Esophagus squamous epithelium (tissue), 5 donors: ENCODE data around the gene LGI1. TPM values are rescaled to one million over a fixed set of nuclear protein-coding genes. Genes with fewer than 3 reads are reported as not detected.

ENCODE experiments used
- DNase-seq: peaks from one replicate; lab custom pipeline; 2025; lab: John Stamatoyannopoulos, UW
- H3K27ac ChIP-seq, 4 donors: fragments of 200-600 bp; sonication (generic); one replicate each; pipeline ENCODE4 v1.5.1; 2016 to 2019; ENCODE audit warnings: mild to moderate bottlenecking in 1 of 4
- H3K27me3 ChIP-seq, 4 donors: fragments of 200-600 bp; sonication (generic); 1 replicate in 3 of 4; 2 replicates in 1 of 4; pipeline versions ENCODE4 v1.5.1 to v1.6.0; 2017 to 2021; ENCODE audit warnings: antibody characterized with exemption in 1 of 4
- H3K36me3 ChIP-seq, 3 donors: fragments of 200-600 bp; sonication (generic); one replicate each; pipeline ENCODE4 v1.5.1; 2016 to 2019
- H3K4me1 ChIP-seq, 3 donors: fragments of 200-600 bp; sonication (generic); one replicate each; pipeline ENCODE4 v1.5.1; 2017 to 2019
- H3K4me3 ChIP-seq, 4 donors: fragments of 200-600 bp; sonication (generic); 1 replicate in 3 of 4; 2 replicates in 1 of 4; pipeline ENCODE4 v1.5.1; 2016 to 2019; ENCODE audit warnings: mild to moderate bottlenecking in 2 of 4, moderate library complexity in 1 of 4
- H3K9me3 ChIP-seq, 3 donors: fragments of 200-600 bp; sonication (generic); one replicate each; pipeline ENCODE4 v1.5.1; 2016 to 2019
- CTCF ChIP-seq, 6 experiments: fragments of 450-650 bp in 4 of 6; fragments of 200-600 bp in 2 of 6; sonication (generic) in 2 of 6; IDR thresholded peaks; one replicate each; pipeline ENCODE4 v1.5.1; 2016 to 2019; ENCODE audit warnings: antibody characterized with exemption in 6 of 6, mild to moderate bottlenecking in 4 of 6, moderate library complexity in 4 of 6
- POLR2A ChIP-seq, 4 donors: fragments of 450-650 bp; IDR thresholded peaks; one replicate each; pipeline ENCODE4 v1.6.1; 2017; ENCODE audit warnings: antibody characterized with exemption in 4 of 4, mild to moderate bottlenecking in 4 of 4, moderate library complexity in 3 of 4
- WGBS, 2 donors: methylation state at CpG; one replicate each; pipeline ENCODE4 v1.1.5; 2018; 5-methylcytosine and 5-hydroxymethylcytosine counted together
- intact Hi-C: fragments of 100-400 bp; cut with DNase I; formaldehyde crosslinking; loops from one replicate; pipeline ENCODE4 v1.15.0; 2022
- total RNA-seq, 4 donors: library from RNA; depleted of rRNA; stranded (reverse); fragments of >200 nt; gene quantifications; one replicate each; pipeline ENCODE4 v1.1.0, GENCODE V29; 2016
- donor health status: DM: yes; HTN: yes; CAD: no.

The LGI1 gene
- total RNA-seq, 4 donors from 2014 or later, result 0.41 to 2.9 TPM; not detected in 2

- Histone ChIP-seq H3K36me3 (no peaks in the 10 kb centered on the region), H3K9me3 (no peaks in the 10 kb centered on the region), H3K4me3 (no peak overlapping the region), H3K4me1 (peaks cover 0 to 12% (median 0%) of the 10 kb centered on the region in 3 donors), H3K27me3 (peaks cover 0 to 43% (median 0%) of the 10 kb centered on the region in 4 donors), H3K27ac (no peak overlapping the region)
- intact Hi-C loops, result no loop called here
- WGBS, 2 donors, result 56 to 82% methylated on average over 1 of the region's 1 CpG
- no peak for DNase-seq
- TF ChIP-seq POLR2A (IDR thresholded peaks at IDR 0.05) (no peak), CTCF (IDR thresholded peaks at IDR 0.05) (no peak)
These were observed 55.1 kb downstream of the LGI1 start for GRCh38 chr10:93812659-93813338.

DNA sequence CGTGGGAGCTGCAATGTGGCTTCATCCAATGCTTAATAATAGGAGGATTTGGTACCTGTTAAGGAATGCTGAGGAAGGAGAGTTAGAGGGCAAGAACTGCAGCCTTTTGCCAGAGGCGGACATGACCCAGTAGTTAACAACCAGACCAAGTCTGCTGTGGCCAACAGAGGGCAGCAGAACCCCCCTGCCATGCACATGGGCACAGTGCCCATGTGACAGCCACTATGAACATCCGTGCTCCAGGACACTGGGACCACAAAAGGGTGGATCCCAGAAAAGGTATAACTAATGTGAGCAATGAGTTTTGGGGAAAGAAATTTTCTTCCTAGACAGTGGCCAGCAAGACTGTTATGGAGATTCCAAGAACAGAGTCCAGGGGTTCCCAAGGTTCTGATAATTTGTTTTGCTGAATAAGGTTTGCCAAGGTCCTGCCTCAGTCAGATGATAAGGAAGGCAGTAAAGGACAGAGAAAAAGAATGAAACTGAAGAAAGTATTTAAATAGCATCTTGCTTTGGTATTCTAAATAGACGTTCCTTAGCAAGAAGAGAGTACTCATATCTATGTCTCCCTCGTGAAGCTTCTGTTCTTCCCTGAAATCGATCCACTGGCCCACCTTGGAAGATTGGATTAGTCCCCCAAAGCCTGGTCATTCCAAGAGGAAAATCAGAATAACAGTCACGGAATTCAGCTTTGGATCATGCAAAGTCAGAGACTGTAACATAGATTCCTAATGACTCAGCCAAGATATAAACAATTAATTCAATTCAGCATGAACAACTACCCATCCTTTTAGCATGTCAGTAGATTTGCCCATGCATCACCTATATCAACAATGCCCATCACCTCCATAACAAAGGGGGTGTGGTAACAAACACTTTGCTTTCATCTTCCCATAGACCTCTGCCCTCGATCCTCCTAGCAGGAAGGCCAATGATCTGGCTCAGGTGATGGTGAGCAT is 56.0 kb downstream of the LGI1 start:
- H3K27me3 ChIP-seq, result peaks cover 0 to 40% (median 0%) of the 10 kb centered on the region in 4 donors
- H3K4me1 ChIP-seq, result peaks cover 0 to 12% (median 0%) of the 10 kb centered on the region in 3 donors
- no peak overlapping the region for H3K27ac ChIP-seq
- DNase-seq, result no peak
- TF ChIP-seq CTCF (IDR thresholded peaks at IDR 0.05) (peak in 5 of 6 experiments; percentile 17 to 52 (median 31)), POLR2A (IDR thresholded peaks at IDR 0.05) (no peak)
- 42 to 58% methylated on average over 8 of the region's 8 CpGs for WGBS, 2 donors
- H3K9me3 ChIP-seq, result no peaks in the 10 kb centered on the region
- intact Hi-C loops, result no loop called here
- H3K36me3 ChIP-seq, result no peaks in the 10 kb centered on the region
- H3K4me3 ChIP-seq, result no peak overlapping the region

DNA sequence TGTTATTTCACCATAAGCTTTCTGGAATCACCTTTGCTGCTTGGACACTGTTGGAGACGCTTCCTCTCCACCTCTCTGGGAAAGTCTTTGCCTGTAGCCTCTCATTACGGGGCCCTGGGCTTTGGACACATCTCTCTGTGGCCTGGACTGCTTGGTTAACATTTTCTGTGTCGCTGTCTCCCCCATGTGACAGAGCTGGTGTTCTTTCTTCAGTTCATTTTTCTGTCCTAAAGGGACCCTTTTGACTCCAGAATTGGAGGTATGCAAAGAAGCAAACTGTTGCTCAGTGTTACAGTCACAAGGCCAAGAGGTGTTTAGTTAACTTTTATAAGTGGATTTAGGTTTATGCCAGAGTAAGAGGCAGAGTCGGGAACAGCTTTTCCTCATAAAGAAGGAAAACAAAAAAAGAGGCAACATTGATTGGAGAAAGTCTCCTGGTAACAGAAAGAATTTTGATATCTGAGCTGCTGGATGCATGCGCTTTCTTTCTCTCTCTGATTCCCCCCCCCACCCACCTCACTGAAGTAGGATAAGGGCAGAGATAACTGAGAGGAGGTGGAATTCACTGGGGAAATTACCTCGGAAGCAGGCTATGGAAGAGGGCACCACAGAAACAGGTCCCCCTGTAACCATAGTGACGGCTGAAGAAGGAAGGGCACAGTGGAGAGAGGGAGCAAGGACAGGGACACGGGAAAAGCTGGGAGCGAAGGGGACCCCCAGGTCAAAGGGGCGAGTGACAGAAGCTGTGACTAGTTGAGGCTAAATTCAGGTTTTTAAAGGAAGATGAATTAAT is 57.8 kb downstream of the LGI1 start:
- H3K27me3 ChIP-seq, result peaks cover 0 to 33% (median 0%) of the 10 kb centered on the region in 4 donors
- DNase-seq, result no peak
- TF ChIP-seq POLR2A (IDR thresholded peaks at IDR 0.05) (no peak), CTCF (IDR thresholded peaks at IDR 0.05) (no peak)
- H3K4me3 ChIP-seq, result no peak overlapping the region
- WGBS, 2 donors, result 22 to 34% methylated on average over 10 of the region's 10 CpGs
- H3K4me1 ChIP-seq, result peaks cover 0 to 12% (median 0%) of the 10 kb centered on the region in 3 donors
- no peaks in the 10 kb centered on the region for H3K9me3 ChIP-seq
- H3K27ac ChIP-seq, result peak overlapping the region in 2 of 4 donors; percentile 12 to 15
- H3K36me3 ChIP-seq, result no peaks in the 10 kb centered on the region
- intact Hi-C loops, result no loop called here

- Histone ChIP-seq H3K36me3 (no peaks in the 10 kb centered on the region), H3K9me3 (no peaks in the 10 kb centered on the region), H3K4me3 (peak overlapping the region in 1 of 4 donors; percentile 35), H3K4me1 (peaks cover 0 to 12% (median 0%) of the 10 kb centered on the region in 3 donors), H3K27ac (no peak overlapping the region), H3K27me3 (peaks cover 0 to 29% (median 0%) of the 10 kb centered on the region in 4 donors)
- 13 to 15% methylated on average over 8 of the region's 8 CpGs for WGBS, 2 donors
- DNase-seq, result no peak
- TF ChIP-seq POLR2A (IDR thresholded peaks at IDR 0.05) (no peak), CTCF (IDR thresholded peaks at IDR 0.05) (peak; percentile 34 to 65 (median 54))
- intact Hi-C loops, result no loop called here
These were observed 58.5 kb downstream of the LGI1 start for GRCh38 chr10:93816123-93816747.
